OCI-LY1 (cell line): ENCODE data around the gene PPP2R5B.

Experiments
- H2AFZ ChIP-seq: fragments of 200-600 bp; sonication (generic), shearing (Covaris generic); 2 replicates; pipeline ENCODE4 v1.6.0; 2014; ENCODE audit warnings: antibody characterized with exemption, mild to moderate bottlenecking, low read length
- H3F3A ChIP-seq: fragments of 200-600 bp; sonication (generic), shearing (Covaris generic); 2 replicates; pipeline ENCODE4 v1.6.0; 2014; ENCODE audit warnings: mild to moderate bottlenecking, antibody characterized with exemption, low read length, moderate library complexity; ENCODE audit not compliant: insufficient read depth
- H3K27ac ChIP-seq: fragments of 200-600 bp; sonication (generic); 2 replicates; pipeline ENCODE4 v1.5.1; 2014; ENCODE audit warnings: low read length, mixed run types, mild to moderate bottlenecking, low read depth; ENCODE audit not compliant: poor library complexity, severe bottlenecking
- H3K27me3 ChIP-seq: fragments of 200-600 bp; sonication (generic); 2 replicates; pipeline ENCODE4 v1.6.0; 2014; ENCODE audit warnings: antibody characterized with exemption, mild to moderate bottlenecking, low read length, moderate library complexity; ENCODE audit not compliant: insufficient read depth
- H3K36me3 ChIP-seq: fragments of 200-600 bp; sonication (generic); 2 replicates; pipeline ENCODE4 v1.6.1; 2014; ENCODE audit warnings: mild to moderate bottlenecking, antibody characterized with exemption, low read length, moderate library complexity, mixed read lengths; ENCODE audit not compliant: insufficient read depth
- H3K4me1 ChIP-seq: fragments of 200-600 bp; sonication (generic); 2 replicates; pipeline ENCODE4 v1.5.1; 2014; ENCODE audit warnings: mild to moderate bottlenecking, low read length, moderate library complexity; ENCODE audit not compliant: insufficient read depth, severe bottlenecking
- H3K4me2 ChIP-seq: fragments of 200-600 bp; sonication (generic), shearing (Covaris generic); 2 replicates; pipeline ENCODE4 v1.6.1; 2014; ENCODE audit warnings: low read length
- H3K4me3 ChIP-seq: fragments of 200-600 bp; sonication (generic); 2 replicates; pipeline ENCODE4 v1.5.1; 2014; ENCODE audit warnings: low read length, low read depth, mild to moderate bottlenecking, mixed read lengths; ENCODE audit not compliant: poor library complexity, severe bottlenecking
- H3K79me2 ChIP-seq: fragments of 200-600 bp; shearing (Covaris generic); 2 replicates; pipeline ENCODE4 v1.6.1; 2016; ENCODE audit warnings: mixed run types, low read length, mixed read lengths; ENCODE audit not compliant: insufficient read depth
- H3K9ac ChIP-seq: fragments of 200-600 bp; sonication (generic), shearing (Covaris generic); 2 replicates; pipeline ENCODE4 v1.6.1; 2014; ENCODE audit warnings: mild to moderate bottlenecking, low read length, mixed read lengths
- H3K9me2 ChIP-seq: fragments of 200-600 bp; sonication (generic), shearing (Covaris generic); 2 replicates; pipeline ENCODE4 v1.6.1; 2014; ENCODE audit warnings: low read depth, mild to moderate bottlenecking, low read length, mixed read lengths
- H3K9me3 ChIP-seq: fragments of 200-600 bp; shearing (Covaris generic); 2 replicates; pipeline ENCODE4 v1.6.1; 2014; ENCODE audit warnings: low read length, mixed read lengths
- H4K20me1 ChIP-seq: fragments of 200-600 bp; sonication (generic), shearing (Covaris generic); 2 replicates; pipeline ENCODE4 v1.6.0; 2016; ENCODE audit warnings: mild to moderate bottlenecking, low read length; ENCODE audit not compliant: insufficient read depth
- CTCF ChIP-seq: fragments of 200-600 bp; sonication (generic), shearing (Covaris generic); IDR thresholded peaks from 2 replicates; pipeline ENCODE4 v1.5.1; 2017; ENCODE audit warnings: mild to moderate bottlenecking, antibody characterized with exemption, low read length, moderate library complexity, mixed read lengths
- EZH2 ChIP-seq: fragments of 200-600 bp; sonication (generic), shearing (Covaris generic); IDR thresholded peaks from 2 replicates; pipeline ENCODE4 v1.8.0; 2017; ENCODE audit warnings: borderline replicate concordance, mixed run types, mild to moderate bottlenecking, antibody characterized with exemption, low read length, moderate library complexity, mixed read lengths

The PPP2R5B gene

GRCh38 chr11:64878494-64879243 lies 45.8 kb upstream of the PPP2R5B start, which contains the start of gene EHD1:
EHD1 (minus strand) TSS chr11:64878621; CDS start chr11:64878464, 157 bp downstream.
- H2AFZ ChIP-seq, result no peak within 1 kb of the TSS
- H3F3A ChIP-seq, result no peaks in the 10 kb centered on the region; the same call in 1 of the 2 replicates
- H3K36me3 ChIP-seq, result peaks cover 16% of the 10 kb centered on the region; the same call in 1 of the 2 replicates
- TF ChIP-seq EZH2 (no peak), CTCF (peak; percentile 52)
- H3K4me3 ChIP-seq, result peak within 1 kb of the TSS; percentile 98
- H3K9me2 ChIP-seq, result no peaks in the 10 kb centered on the region
- H3K9me3 ChIP-seq, result no peaks in the 10 kb centered on the region
- peak within 1 kb of the TSS; percentile 99 for H3K9ac ChIP-seq
- H3K27me3 ChIP-seq, result no peaks in the 10 kb centered on the region
- H3K4me2 ChIP-seq, result peak within 1 kb of the TSS; percentile 98
- peaks cover 29% of the 10 kb centered on the region for H3K79me2 ChIP-seq
- no peaks in the 10 kb centered on the region for H4K20me1 ChIP-seq
- peaks cover 84% of the 10 kb centered on the region for H3K4me1 ChIP-seq
- peak within 1 kb of the TSS; percentile 96 for H3K27ac ChIP-seq

GRCh38 chr11:64879244-64879900 lies 45.1 kb upstream of the PPP2R5B start:
- H3K9me2 ChIP-seq, result no peaks in the 10 kb centered on the region
- peaks cover 29% of the 10 kb centered on the region for H3K79me2 ChIP-seq
- H3K27ac ChIP-seq, result peak overlapping the region; percentile 96
- H3K36me3 ChIP-seq, result peaks cover 13% of the 10 kb centered on the region; the same call in 1 of the 2 replicates
- no peaks in the 10 kb centered on the region for H4K20me1 ChIP-seq
- no peak for TF ChIP-seq CTCF
- H3K4me1 ChIP-seq, result peaks cover 84% of the 10 kb centered on the region
- peak overlapping the region; percentile 98 for H3K4me2 ChIP-seq
- H3F3A ChIP-seq, result no peaks in the 10 kb centered on the region; the same call in 1 of the 2 replicates
- no peaks in the 10 kb centered on the region for H3K9me3 ChIP-seq
- no peaks in the 10 kb centered on the region for H3K27me3 ChIP-seq
- peak overlapping the region; percentile 98 for H3K4me3 ChIP-seq
- H2AFZ ChIP-seq, result no peak overlapping the region
- peak overlapping the region; percentile 99 for H3K9ac ChIP-seq

GRCh38 chr11:64880240-64881001 lies 44.1 kb upstream of the PPP2R5B start:
- TF ChIP-seq CTCF, result no peak
- no peak for TF ChIP-seq EZH2
- Histone ChIP-seq H3K79me2 (peaks cover 28% of the 10 kb centered on the region), H4K20me1 (no peaks in the 10 kb centered on the region), H3K4me2 (peak overlapping the region; percentile 98), H3K27ac (peak overlapping the region; percentile 96), H3K9ac (peak overlapping the region; percentile 99), H3K4me1 (peaks cover 82% of the 10 kb centered on the region), H3K36me3 (peaks cover 10% of the 10 kb centered on the region; the same call in 1 of the 2 replicates), H3K4me3 (peak overlapping the region; percentile 98), H2AFZ (no peak overlapping the region), H3F3A (no peaks in the 10 kb centered on the region; the same call in 1 of the 2 replicates), H3K9me3 (no peaks in the 10 kb centered on the region), H3K27me3 (no peaks in the 10 kb centered on the region), H3K9me2 (no peaks in the 10 kb centered on the region)
